IPS DF 6.9 (cell line): ENCODE results near the gene WIPF3.

Experiments used
- DNase-seq: peaks from one replicate; pipeline ENCODE4 v3.0.0-alpha.2; 2013; ENCODE audit warnings: low read depth, low spot score
- H3K27ac ChIP-seq: one replicate; pipeline ENCODE4 v1.5.1; 2013; ENCODE audit warnings: low read length, control low read depth
- H3K27me3 ChIP-seq: 2 replicates; pipeline ENCODE4 v1.6.1; 2013; ENCODE audit warnings: mild to moderate bottlenecking, low read length; ENCODE audit not compliant: control insufficient read depth, insufficient read depth
- H3K36me3 ChIP-seq: 2 replicates; pipeline ENCODE4 v1.6.1; 2013; ENCODE audit warnings: low read length; ENCODE audit not compliant: control insufficient read depth, insufficient read depth
- H3K4me1 ChIP-seq: 2 replicates; pipeline ENCODE4 v1.6.1; 2013; ENCODE audit warnings: low read length; ENCODE audit not compliant: control insufficient read depth, insufficient read depth
- H3K4me3 ChIP-seq: 2 replicates; pipeline ENCODE4 v1.5.1; 2013; ENCODE audit warnings: mild to moderate bottlenecking, low read length
- H3K9me3 ChIP-seq: 2 replicates; pipeline ENCODE4 v1.6.1; 2013; ENCODE audit warnings: low read length, inconsistent platforms; ENCODE audit not compliant: control insufficient read depth, insufficient read depth
- WGBS: extraction: QIAGEN DNeasy Blood & Tissue Kit; methylation state at CpG from one replicate; pipeline ENCODE4 v1.1.7; 2013; ENCODE audit warnings: mixed read lengths, missing lambda C conversion rate; ENCODE audit not compliant: insufficient read length, insufficient coverage; 5-methylcytosine and 5-hydroxymethylcytosine counted together

The WIPF3 gene

DNA sequence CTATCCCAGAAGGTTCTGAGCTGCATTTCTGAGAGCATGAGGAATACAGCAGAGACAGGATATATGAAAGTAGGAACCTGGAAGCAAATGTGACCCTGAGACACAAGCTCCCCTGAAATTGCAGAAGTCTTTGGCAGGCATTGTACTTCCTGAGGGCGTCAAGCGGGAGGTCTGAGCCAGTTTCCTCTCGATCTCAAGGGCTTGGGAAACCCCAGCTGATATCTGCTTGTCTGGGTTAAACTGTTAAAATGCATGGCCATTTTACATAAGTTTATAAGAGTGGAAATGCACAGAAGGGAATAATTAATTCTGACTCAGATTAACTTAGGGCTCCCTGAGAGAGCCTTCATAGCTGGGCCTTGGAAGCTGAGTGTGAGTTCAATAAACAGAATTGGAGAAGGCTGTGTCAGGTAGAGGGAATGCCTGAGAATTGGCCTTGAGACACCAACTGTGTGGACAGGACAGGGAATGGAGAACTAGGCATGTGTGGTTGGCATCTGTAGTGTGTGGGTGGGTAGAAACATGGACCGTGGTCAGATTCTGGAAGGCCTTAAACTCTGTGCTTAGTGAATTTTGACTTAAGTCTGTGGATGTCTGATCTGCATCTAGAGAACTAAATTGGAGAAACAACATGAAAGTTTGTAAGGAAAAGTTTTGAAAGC, 53.3 kb downstream of the WIPF3 start:
- Histone ChIP-seq H3K9me3 (no peaks in the 10 kb centered on the region), H3K27ac (no peak overlapping the region), H3K36me3 (no peaks in the 10 kb centered on the region), H3K27me3 (no peaks in the 10 kb centered on the region), H3K4me1 (no peaks in the 10 kb centered on the region), H3K4me3 (no peak overlapping the region)
- WGBS, result no CpG with 5 or more reads among the region's 4 CpGs
- DNase-seq, result no peak

DNA sequence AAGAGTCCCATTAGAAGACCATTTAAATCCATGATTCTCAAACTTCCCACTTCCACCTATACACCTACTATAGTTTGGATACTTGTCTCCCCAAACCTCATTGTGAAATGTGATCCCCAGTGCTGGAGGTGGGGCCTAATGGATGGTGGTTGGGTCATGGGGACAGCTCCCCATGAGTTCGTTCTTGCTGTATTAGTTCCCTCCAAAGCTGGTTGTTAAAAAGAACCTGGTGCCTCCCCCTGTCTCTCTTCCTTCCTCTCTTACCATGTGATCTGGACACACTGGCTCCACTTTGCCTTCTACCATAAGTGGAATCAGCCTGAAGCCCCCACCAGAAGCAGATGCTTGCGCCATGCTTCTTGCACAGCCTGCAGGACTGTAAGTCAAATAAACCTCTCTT, 53.9 kb downstream of the WIPF3 start:
- Histone ChIP-seq H3K27ac (no peak overlapping the region), H3K36me3 (no peaks in the 10 kb centered on the region), H3K4me1 (no peaks in the 10 kb centered on the region), H3K27me3 (no peaks in the 10 kb centered on the region), H3K4me3 (no peak overlapping the region), H3K9me3 (no peaks in the 10 kb centered on the region)
- DNase-seq, result no peak
- no CpG with 5 or more reads among the region's 2 CpGs for WGBS

DNA sequence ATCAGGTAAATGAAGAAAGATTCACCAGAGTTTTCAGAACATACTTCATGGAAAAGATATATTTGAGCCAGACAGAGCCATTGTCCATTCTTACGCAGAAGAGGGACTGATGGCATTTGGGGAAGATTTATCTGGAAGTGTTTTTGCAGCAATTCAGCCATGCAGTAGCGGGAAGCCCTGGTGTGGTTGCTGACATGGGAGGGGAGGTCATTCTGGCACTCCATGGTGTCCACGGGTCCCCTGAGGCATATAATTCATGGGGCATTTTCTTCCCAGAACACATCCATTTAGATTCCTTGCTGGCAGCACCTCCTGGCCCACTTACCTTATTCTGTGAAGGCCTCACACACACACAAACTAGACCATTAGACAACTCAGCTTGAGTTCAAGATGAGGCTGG, 55.6 kb downstream of the WIPF3 start:
- Histone ChIP-seq H3K27me3 (no peaks in the 10 kb centered on the region), H3K27ac (no peak overlapping the region), H3K4me3 (no peak overlapping the region), H3K36me3 (no peaks in the 10 kb centered on the region), H3K9me3 (no peaks in the 10 kb centered on the region), H3K4me1 (no peaks in the 10 kb centered on the region)
- WGBS, result no CpG with 5 or more reads among the region's 3 CpGs
- DNase-seq, result no peak

DNA sequence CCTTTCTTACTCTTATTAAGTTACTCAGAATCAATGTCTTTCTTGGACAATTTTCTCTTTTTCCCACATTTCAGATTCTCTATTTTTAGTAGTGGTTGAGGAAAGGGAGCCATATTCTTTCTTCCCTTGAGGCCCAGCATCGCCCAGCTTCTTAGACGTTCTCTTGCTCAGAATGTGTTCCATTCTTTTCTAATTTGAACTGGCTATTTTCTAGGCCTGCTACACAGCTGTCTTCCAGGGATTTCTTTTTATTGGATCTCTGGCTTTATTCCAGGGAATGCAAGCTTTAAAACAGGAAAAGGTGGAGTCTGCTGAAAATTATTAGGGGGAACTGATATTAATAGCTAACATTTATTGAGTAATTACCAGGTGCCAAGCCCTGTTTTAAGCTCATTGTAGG, 58.3 kb downstream of the WIPF3 start:
- H3K9me3 ChIP-seq, result no peaks in the 10 kb centered on the region
- no peak overlapping the region for H3K4me3 ChIP-seq
- no peaks in the 10 kb centered on the region for H3K4me1 ChIP-seq
- H3K36me3 ChIP-seq, result no peaks in the 10 kb centered on the region
- WGBS, result no CpG with 5 or more reads among the region's 2 CpGs
- no peak overlapping the region for H3K27ac ChIP-seq
- H3K27me3 ChIP-seq, result no peaks in the 10 kb centered on the region
- DNase-seq, result no peak

DNA sequence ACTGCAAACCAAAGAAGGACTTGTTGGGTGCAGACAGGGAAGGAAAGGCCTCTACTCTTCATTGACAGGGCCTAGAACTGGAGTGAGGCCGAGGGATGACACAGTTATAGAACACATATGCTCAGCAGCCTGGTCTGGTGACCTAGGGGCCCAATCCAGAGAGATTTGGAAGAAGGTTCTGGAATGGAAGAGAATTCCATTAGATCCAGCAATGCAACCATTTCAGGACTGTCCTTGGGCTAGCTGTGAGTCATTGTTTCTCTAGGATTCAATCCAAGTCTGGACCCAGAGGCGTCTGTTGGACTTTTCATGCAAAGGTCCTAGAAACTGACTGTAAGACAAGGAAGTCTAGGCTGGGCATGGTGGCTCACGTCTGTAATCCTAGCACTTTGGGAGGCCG, 59.2 kb downstream of the WIPF3 start:
- no peak for DNase-seq
- no CpG with 5 or more reads among the region's 4 CpGs for whole genome bisulfite sequencing
- no peaks in the 10 kb centered on the region for H3K9me3 ChIP-seq

DNA sequence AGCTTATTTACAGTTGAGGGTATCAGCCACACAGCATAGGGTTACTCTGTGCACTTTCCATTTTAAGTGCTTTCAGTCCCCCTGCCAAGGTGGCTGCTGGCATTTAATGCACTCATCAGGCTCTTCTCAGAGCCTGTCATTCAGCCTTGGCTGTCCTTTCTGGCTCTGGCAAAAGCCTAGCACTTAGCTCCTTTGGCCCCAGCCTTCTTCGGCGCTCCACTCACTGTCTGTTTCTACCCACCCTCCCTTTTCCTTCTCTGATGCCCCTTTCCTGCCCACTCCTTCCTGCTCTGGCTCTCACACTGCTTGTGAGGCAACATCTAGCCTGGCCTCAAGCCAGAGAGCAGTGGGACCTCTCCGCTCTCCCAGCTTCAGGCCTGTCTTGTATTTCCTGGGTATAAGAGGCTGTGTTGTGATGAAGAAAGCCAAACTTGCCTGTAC, 60.2 kb downstream of the WIPF3 start:
- Histone ChIP-seq H3K4me1 (no peaks in the 10 kb centered on the region), H3K27me3 (no peaks in the 10 kb centered on the region), H3K27ac (no peak overlapping the region), H3K4me3 (no peak overlapping the region), H3K36me3 (no peaks in the 10 kb centered on the region), H3K9me3 (no peaks in the 10 kb centered on the region)
- no peak for DNase-seq
- no CpG with 5 or more reads among the region's 3 CpGs for whole genome bisulfite sequencing

More for the DNA sequence above, 59.2 kb downstream of the WIPF3 start:
- H3K27me3 ChIP-seq, result no peaks in the 10 kb centered on the region
- no peak overlapping the region for H3K27ac ChIP-seq
- no peaks in the 10 kb centered on the region for H3K4me1 ChIP-seq
- H3K36me3 ChIP-seq, result no peaks in the 10 kb centered on the region
- no peak overlapping the region for H3K4me3 ChIP-seq

DNA sequence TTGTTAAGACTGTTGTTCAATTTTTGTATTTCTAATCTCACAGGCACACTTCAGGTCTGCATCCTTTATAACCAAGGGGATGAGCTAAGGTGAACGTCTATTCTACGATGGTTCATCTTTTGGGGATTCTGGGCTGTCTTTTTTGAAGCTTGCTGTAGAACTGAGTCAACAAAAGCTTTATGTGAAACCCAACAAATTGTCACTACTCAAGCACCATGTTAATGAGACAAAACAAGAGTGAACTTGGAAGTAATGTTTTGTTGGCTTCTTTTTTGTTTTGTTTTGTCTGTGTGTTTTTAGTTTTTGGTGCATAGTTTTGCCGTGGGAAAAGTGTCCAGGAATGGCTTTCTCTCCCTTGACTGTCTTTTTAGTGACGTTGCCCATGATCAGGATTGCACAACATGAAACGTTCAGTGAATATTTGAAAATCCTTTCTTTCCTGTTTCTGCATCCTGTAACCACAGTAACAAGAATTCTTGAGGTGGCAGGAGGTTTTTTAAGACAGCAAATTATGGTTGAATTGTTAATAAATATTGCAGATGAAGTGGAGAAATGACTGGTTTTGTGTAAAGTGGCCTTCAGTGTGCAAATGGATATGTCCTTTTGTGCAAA, 65.6 kb downstream of the WIPF3 start:
- WGBS, result no CpG with 5 or more reads among the region's 5 CpGs
- no peak overlapping the region for H3K4me3 ChIP-seq
- no peak overlapping the region for H3K27ac ChIP-seq
- H3K36me3 ChIP-seq, result no peaks in the 10 kb centered on the region
- H3K27me3 ChIP-seq, result no peaks in the 10 kb centered on the region
- H3K4me1 ChIP-seq, result no peaks in the 10 kb centered on the region
- no peaks in the 10 kb centered on the region for H3K9me3 ChIP-seq
- DNase-seq, result no peak

DNA sequence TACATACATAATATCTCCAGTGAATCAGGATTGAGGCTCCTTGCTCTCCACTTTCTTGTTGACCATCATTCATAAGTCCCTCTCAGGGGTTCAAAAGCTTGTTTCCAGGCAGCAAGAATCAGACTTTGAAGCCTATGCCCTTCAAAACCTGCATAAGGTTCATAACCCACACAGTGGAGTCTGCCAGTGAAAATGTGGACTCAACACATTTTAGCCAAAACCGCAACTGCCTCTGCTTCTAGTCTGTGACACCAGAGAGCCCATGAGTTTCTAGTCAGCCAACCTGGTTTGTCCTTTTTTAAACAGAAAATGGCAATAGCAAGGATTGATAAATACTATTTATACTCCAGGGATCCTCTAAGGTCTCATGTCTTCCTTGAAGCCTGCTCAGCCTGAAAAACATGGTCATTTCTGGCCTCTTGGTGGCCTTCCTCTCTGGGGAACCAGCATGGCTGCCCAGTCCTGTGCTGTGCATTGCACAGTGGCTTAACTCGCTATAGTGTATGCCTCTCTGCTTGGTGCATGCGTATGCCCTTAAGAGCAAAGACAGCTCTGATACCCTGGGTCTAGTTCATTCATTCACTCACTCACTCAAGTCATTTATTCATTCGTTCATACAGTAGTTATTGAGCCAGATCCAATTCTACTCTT, 67.5 kb downstream of the WIPF3 start:
- Histone ChIP-seq H3K4me1 (no peaks in the 10 kb centered on the region), H3K9me3 (no peaks in the 10 kb centered on the region), H3K27me3 (no peaks in the 10 kb centered on the region), H3K4me3 (no peak overlapping the region), H3K27ac (no peak overlapping the region), H3K36me3 (no peaks in the 10 kb centered on the region)
- WGBS, result no CpG with 5 or more reads among the region's 4 CpGs
- DNase-seq, result no peak

DNA sequence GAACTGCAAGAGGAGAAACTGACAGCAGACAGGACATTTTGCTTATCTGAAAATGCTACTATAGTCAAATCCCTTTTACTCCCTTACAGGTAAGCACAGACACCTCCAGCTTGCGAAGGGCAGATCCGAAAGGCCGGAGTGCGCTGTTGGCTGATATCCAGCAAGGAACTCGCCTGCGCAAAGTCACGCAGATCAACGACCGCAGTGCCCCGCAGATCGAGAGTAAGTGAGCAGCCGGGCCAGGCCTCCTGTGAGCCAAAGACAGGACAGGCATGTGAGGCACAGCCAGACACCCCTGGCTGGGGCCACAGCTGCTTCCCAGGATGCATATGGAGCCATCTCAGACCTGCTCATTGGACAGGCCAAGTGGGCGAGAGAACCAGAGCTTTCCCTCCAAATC, 69.4 kb downstream of the WIPF3 start:
- H3K4me3 ChIP-seq, result no peak overlapping the region; the same call in 1 of the 2 replicates
- H3K27me3 ChIP-seq, result no peaks in the 10 kb centered on the region
- no peaks in the 10 kb centered on the region for H3K9me3 ChIP-seq
- no CpG with 5 or more reads among the region's 13 CpGs for WGBS
- DNase-seq, result no peak
- no peaks in the 10 kb centered on the region for H3K4me1 ChIP-seq
- H3K36me3 ChIP-seq, result no peaks in the 10 kb centered on the region
- H3K27ac ChIP-seq, result no peak overlapping the region

DNA sequence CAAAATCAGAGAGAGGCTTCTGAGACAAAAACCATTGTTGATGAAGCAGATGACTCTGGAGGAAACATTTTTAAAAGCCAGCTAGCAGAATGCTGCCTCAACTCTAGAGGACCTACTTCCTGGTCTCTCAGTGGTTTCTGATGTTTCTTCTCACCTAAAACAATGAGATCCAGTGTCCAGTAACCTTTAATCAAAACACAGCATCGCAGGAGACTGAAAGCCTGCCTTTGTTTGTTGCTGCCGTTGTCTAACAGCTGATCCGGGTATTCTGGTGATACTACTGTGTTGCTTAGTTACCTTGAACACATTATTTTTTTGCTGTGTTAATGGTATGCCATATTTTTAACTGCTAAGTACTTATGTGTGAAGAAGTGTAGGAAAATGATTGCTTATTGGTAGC, 70.9 kb downstream of the WIPF3 start:
- no CpG with 5 or more reads among the region's 3 CpGs for WGBS
- no peaks in the 10 kb centered on the region for H3K9me3 ChIP-seq
- no peak for DNase-seq
- no peak overlapping the region for H3K4me3 ChIP-seq
- H3K27ac ChIP-seq, result no peak overlapping the region
- peaks cover 2% of the 10 kb centered on the region; the same call in 1 of the 2 replicates for H3K4me1 ChIP-seq
- H3K36me3 ChIP-seq, result no peaks in the 10 kb centered on the region
- no peaks in the 10 kb centered on the region for H3K27me3 ChIP-seq
